ENCODE measurements around the gene PLVAP. TPM values are rescaled to one million over a fixed set of nuclear protein-coding genes. Genes with fewer than 3 reads are reported as not detected.

Gene PLVAP
- total RNA-seq, 2 experiments from 2014 or later: not detected

GRCh38 chr19:17309198-17309964, 67.8 kb downstream of the PLVAP start, which contains the start of gene DDA1:
Gene DDA1 (plus strand): TSS chr19:17309563. CDS start chr19:17309655, 92 bp downstream.
- Histone ChIP-seq H3K27me3 (ENCODE audit: control insufficient read depth in 1 of 2, insufficient read depth in 2 of 2, low read length in 2 of 2) (no peaks in the 10 kb centered on the region), H3K4me3 (ENCODE audit: low read length) (peak within 1 kb of the TSS; percentile 99), H3K9me3 (ENCODE audit: control insufficient read depth in 1 of 2, insufficient read depth in 1 of 2, low read length in 2 of 2) (no peaks in the 10 kb centered on the region), H3K36me3 (ENCODE audit: insufficient read depth, low read length) (peaks cover 23% of the 10 kb centered on the region), H3K4me1 (ENCODE audit: insufficient read depth, low read length) (peaks cover 67% of the 10 kb centered on the region), H3K27ac (ENCODE audit: low read depth in 1 of 2, low read length in 2 of 2) (peak within 1 kb of the TSS; percentile 78 to 81)
- Mint-ChIP-seq H3K4me1 (ENCODE audit: low read depth) (peaks cover 52% of the 10 kb centered on the region), H3K4me3 (peak within 1 kb of the TSS; percentile 93), H3K36me3 (ENCODE audit: low read depth) (peaks cover 29% of the 10 kb centered on the region), H3K27me3 (no peaks in the 10 kb centered on the region), H3K27ac (peak within 1 kb of the TSS; percentile 89), H3K9me3 (no peaks in the 10 kb centered on the region)
- intact Hi-C loops (cut with DNase I, micrococcal nuclease): loop anchor here (1.0 kb wide), 3 partner anchors 25 to 42 kb away; partner anchors contain the start of genes ANO8 (in 1 of the 2), BABAM1 (in 1 of the 2) and GTPBP3 (in 1 of the 2)
- ATAC-seq (ENCODE audit: poor library complexity): peak; percentile 87
- ChIA-PET CTCF (interaction anchor here (1.0 to 1.1 kb wide), 3 partner anchors 12 to 82 kb away, joined by 3 read pairs; no protein-coding TSS in a partner anchor), POLR2A (interaction anchor here (0.6 to 2.3 kb wide), 20 partner anchors 10 to 550 kb away, joined by 3 to 31 read pairs (median 5); partner anchors contain the start of genes ANO8, BABAM1, BST2 and HAUS8)
- peak; percentile 96 to 100 (median 98) for DNase-seq
- no peak for TF ChIP-seq CTCF (IDR thresholded peaks at IDR 0.05)

GRCh38 chr19:17307876-17308377, 69.2 kb downstream of the PLVAP start:
- Mint-ChIP-seq H3K36me3 (ENCODE audit: low read depth) (peaks cover 21% of the 10 kb centered on the region), H3K4me3 (peak overlapping the region; percentile 62), H3K9me3 (no peaks in the 10 kb centered on the region), H3K27me3 (no peaks in the 10 kb centered on the region), H3K4me1 (ENCODE audit: low read depth) (peaks cover 64% of the 10 kb centered on the region), H3K27ac (peak overlapping the region; percentile 62)
- intact Hi-C loops (cut with DNase I, micrococcal nuclease): no loop called here
- POLR2A ChIA-PET: interaction anchor here (1.8 to 2.1 kb wide), 2 partner anchors 27 to 92 kb away, joined by 9 to 31 read pairs; partner anchors contain the start of genes ANO8 and USE1
- no peaks in the 10 kb centered on the region for H3K9me3 ChIP-seq (ENCODE audit: control insufficient read depth in 1 of 2, insufficient read depth in 1 of 2, low read length in 2 of 2)
- peaks cover 74% of the 10 kb centered on the region for H3K4me1 ChIP-seq (ENCODE audit: insufficient read depth, low read length)
- no peak overlapping the region for H3K27ac ChIP-seq (ENCODE audit: low read depth in 1 of 2, low read length in 2 of 2)
- no peak for TF ChIP-seq CTCF (IDR thresholded peaks at IDR 0.05)
- H3K4me3 ChIP-seq (ENCODE audit: low read length): no peak overlapping the region
- no peak for DNase-seq
- H3K27me3 ChIP-seq (ENCODE audit: control insufficient read depth in 1 of 2, insufficient read depth in 2 of 2, low read length in 2 of 2): no peaks in the 10 kb centered on the region
- peaks cover 9% of the 10 kb centered on the region for H3K36me3 ChIP-seq (ENCODE audit: insufficient read depth, low read length)
- ATAC-seq (ENCODE audit: poor library complexity): no peak
- CTCF ChIA-PET: interaction anchor here (0.6 to 3.4 kb wide), 2 partner anchors 16 to 102 kb away, joined by 3 to 27 read pairs; no protein-coding TSS in a partner anchor

GRCh38 chr19:17306285-17306714, 70.8 kb downstream of the PLVAP start:
- ChIA-PET POLR2A (interaction anchor here (1.0 to 3.0 kb wide), 4 partner anchors 13 to 181 kb away, joined by 3 to 27 read pairs (median 6); partner anchors contain the start of gene ANO8), CTCF (interaction anchor here (1.0 to 3.4 kb wide), 2 partner anchors 14 to 80 kb away, joined by 3 to 27 read pairs; no protein-coding TSS in a partner anchor)
- Histone ChIP-seq H3K4me3 (ENCODE audit: low read length) (peak overlapping the region; percentile 96), H3K27me3 (ENCODE audit: control insufficient read depth in 1 of 2, insufficient read depth in 2 of 2, low read length in 2 of 2) (no peaks in the 10 kb centered on the region), H3K27ac (ENCODE audit: low read depth in 1 of 2, low read length in 2 of 2) (peak overlapping the region; percentile 71 to 85), H3K4me1 (ENCODE audit: insufficient read depth, low read length) (peaks cover 71% of the 10 kb centered on the region), H3K9me3 (ENCODE audit: control insufficient read depth in 1 of 2, insufficient read depth in 1 of 2, low read length in 2 of 2) (no peaks in the 10 kb centered on the region), H3K36me3 (ENCODE audit: insufficient read depth, low read length) (peaks cover 2% of the 10 kb centered on the region)
- Mint-ChIP-seq H3K4me1 (ENCODE audit: low read depth) (peaks cover 67% of the 10 kb centered on the region), H3K9me3 (no peaks in the 10 kb centered on the region), H3K27ac (peak overlapping the region; percentile 90), H3K27me3 (no peaks in the 10 kb centered on the region), H3K36me3 (ENCODE audit: low read depth) (peaks cover 19% of the 10 kb centered on the region), H3K4me3 (peak overlapping the region; percentile 94)
- no peak for TF ChIP-seq CTCF (IDR thresholded peaks at IDR 0.05)
- DNase-seq: no peak
- ATAC-seq (ENCODE audit: poor library complexity): no peak
- intact Hi-C loops (cut with DNase I, micrococcal nuclease): no loop called here
